Fibroblast of skin of right biceps (primary cell): Measurements from ENCODE around the gene ST6GALNAC3.

ENCODE experiments used
- DNase-seq: peaks from one replicate; pipeline ENCODE4 v3.0.0-alpha.2; 2013

ST6GALNAC3 gene

DNA sequence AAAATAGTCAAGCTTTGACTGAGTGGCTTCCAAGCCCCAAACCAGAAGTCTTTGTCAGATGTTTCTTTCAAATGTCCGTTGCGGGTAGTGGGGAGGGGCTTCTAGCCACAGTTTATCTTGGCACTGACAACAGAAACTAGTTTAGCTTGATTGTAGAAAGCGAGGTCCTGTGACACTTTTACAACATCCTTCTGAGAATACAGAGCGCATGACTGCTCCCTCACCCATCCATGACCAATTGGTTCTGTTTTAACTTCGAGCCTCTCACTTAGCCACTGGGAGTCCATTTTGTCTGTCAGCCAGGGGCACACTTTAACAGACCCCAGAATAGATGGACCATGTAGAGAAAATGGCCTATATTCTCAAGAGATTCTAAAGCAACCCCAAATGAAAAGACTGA is 593.5 kb downstream of the ST6GALNAC3 start:
- no peak for DNase-seq

DNA sequence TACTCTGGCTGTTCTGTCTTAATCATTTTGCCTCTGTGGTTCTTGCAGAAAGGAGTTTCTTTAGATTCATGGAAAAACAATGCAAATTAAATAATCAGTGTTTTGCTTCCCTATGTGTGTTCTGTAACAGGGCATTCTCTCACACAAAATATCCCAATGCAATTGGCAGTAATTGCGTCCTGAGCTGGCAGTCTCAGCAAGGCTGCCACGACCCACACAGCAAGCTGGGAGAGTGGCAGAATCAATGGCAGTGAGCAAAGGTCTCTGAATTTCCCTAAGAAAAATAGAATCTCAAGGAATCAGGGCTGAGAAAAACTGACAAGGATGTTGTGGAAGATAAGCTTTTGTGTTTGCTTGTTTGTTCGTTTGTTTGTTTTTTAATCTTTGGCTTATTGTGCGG is 594.6 kb downstream of the ST6GALNAC3 start:
- DNase-seq, result no peak

DNA sequence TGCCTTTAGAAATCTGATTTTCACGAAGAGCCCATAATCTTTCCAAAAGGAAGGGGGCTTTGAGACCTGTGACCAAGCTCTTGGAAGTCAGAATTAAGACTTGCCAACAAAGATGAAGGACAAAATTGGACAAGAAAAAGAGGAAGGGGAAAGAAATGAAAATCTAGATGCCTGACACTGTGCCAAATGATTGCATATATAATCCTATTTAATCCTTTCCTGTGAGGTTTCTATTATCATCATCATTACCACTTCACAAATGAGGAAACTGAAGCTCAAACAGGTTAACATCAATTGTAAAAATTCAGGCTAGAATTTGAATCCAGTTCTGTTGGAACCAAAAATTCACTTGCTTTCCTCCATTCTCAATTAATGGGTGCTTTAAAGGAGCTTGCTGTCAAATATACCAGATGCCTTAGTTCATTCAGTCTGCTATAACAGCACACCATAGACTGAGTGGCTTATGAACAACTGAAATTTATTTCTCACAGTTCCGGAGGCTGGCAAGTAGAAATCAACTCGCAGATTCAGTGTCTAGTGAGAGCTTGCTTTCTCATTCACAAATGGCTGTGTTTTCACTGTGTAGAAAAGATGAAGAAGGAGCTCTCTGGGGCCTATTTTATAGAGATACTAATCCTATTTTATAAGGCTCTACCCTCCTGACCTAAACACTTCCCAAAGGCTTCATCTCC is 595.2 kb downstream of the ST6GALNAC3 start:
- no peak for DNase-seq

DNA sequence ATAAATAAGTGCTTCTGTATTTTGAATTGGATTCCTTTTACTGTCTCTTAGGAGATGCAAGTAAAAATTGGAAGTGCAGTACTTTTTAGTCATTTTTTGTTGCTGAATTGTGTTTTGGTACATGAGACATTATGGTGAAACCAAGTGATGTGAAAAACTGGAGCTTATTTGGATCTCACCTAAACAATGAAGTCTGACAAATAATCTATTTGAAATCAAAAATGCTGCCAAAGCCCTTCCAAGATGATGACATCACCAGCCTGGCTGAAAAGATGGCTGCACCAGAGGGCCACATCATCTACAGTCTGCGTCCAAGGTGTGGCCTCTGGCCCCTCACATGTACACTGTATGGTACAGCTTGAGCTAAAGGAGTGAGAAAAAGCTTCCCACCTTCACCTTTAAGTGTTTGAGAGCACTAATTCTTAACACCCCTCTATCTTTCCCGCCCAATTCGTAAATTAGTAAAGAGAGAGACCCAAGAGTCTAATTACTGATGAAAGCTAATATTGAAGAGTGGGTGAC is 600.2 kb downstream of the ST6GALNAC3 start:
- DNase-seq, result no peak

DNA sequence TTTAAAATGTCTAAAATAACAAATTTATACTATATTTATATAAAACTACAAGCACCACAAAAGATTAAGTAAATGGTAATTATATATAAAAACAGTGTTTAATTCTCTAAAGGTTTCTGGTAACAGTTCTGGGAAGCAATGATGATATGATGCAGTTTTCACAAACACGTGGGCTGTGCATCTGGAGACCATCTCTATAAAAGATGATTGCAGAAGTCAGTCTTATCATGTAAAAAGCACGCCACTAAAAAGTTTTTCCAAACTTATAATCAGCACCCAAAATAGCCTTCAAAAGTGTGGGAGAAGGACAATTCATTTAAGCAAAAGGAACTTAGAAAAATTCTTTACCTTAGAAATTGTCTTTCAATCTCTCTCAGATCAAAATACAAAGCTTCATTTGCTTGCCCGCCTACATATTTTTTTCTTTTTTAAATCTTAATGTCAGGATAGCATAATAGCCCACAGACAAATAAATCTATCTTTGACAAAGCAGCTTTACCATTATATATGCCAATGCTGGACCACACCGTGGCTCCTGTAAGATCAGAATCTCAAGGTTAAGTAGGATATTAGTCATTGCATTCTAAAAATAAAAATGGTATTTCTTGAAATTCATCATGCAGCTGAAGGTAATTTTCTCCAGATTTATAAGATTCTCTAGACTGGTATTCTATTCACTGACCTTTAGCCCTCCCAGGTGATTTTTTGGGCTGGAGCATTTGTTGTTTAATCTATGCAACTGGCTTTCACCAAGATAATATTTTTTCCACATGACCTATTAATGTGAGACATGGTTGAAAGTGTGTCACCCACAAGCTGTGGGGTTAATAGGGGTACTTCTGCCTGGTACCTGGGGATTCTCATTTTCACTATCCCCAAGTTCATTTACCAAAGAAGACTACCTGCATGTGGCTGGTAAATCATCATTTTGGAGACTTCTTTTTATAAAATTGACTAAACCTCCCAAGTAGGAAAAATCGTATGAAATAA is 603.2 kb downstream of the ST6GALNAC3 start:
- DNase-seq, result peak; percentile 7

DNA sequence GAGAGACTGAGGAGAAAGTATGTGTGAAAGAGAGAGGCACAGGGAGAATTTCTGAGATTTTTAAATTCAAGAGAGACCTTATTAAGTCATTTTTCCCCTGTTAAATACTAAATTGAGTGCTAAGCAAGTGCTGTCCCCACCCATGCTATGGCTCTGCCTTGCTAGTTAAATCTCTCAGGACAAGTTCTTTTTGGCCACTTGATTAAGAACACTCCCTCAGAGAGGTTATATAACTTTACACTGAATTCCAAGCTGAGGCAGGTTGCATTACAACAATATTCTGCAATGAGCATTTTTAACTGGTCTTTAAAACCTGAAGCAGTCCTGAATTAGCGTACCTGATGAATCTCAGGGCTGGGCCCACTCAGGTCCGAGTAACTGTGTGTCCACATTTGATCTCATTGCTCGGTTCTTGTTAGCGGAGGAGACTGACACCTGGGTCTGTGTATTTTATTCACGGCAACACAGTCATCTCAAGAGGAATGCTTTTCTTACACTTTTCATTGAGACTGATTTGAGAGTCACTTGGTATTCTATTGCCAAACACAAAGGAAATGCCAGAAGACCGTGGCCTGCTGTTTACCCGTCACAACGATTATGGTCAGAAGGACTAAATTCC is 605.1 kb downstream of the ST6GALNAC3 start:
- no peak for DNase-seq

DNA sequence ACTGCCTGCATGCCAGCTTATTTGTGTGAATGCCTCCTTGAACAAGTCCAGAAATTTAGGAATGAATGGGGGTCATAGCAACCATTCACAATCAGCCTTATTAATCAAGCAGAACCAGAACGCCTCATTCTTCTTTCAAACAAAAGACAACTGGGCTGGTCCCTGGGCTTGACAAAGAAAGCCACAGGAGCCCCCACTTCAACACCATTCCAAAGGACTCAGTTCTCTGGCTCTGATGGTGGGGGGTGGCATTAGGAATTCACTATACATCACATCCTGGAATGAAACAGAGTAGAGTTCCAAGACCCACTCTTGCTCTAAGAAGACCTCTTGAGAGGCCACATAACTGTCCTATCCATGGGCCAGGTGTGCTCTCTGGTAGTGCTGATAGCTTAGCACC is 606.1 kb downstream of the ST6GALNAC3 start:
- DNase-seq, result no peak

DNA sequence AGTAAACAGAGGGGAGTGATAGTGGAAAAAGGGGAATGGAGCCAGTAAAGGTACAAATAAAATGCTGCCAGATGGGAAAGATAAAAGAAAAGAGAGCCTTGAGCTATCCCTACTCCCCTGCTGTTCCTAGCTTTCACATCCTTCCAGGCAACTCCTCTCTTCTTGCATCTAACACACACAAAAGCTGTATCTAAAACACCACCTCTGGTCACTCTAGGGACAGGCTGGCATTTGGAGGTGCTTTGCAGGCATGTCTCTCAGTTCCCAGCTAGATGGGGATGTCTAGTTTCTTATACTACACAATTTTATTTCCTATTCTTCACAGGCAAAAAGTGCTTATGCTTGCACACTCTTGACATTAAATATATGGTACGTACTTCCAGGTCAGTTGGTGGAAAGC is 607.6 kb downstream of the ST6GALNAC3 start:
- DNase-seq, result no peak
